OCI-LY1 (cell line): ENCODE data around the gene SLK.
A peak's percentile ranks its signal among the peaks of the same experiment; 100 is the strongest.

Source experiments
- H2AFZ ChIP-seq: fragments of 200-600 bp; sonication (generic), shearing (Covaris generic); 2 replicates; pipeline ENCODE4 v1.6.0; 2014; ENCODE audit warnings: antibody characterized with exemption, mild to moderate bottlenecking, low read length
- H3F3A ChIP-seq: fragments of 200-600 bp; sonication (generic), shearing (Covaris generic); 2 replicates; pipeline ENCODE4 v1.6.0; 2014; ENCODE audit warnings: mild to moderate bottlenecking, antibody characterized with exemption, low read length, moderate library complexity; ENCODE audit not compliant: insufficient read depth
- H3K27ac ChIP-seq: fragments of 200-600 bp; sonication (generic); 2 replicates; pipeline ENCODE4 v1.5.1; 2014; ENCODE audit warnings: low read length, mixed run types, mild to moderate bottlenecking, low read depth; ENCODE audit not compliant: poor library complexity, severe bottlenecking
- H3K27me3 ChIP-seq: fragments of 200-600 bp; sonication (generic); 2 replicates; pipeline ENCODE4 v1.6.0; 2014; ENCODE audit warnings: antibody characterized with exemption, mild to moderate bottlenecking, low read length, moderate library complexity; ENCODE audit not compliant: insufficient read depth
- H3K36me3 ChIP-seq: fragments of 200-600 bp; sonication (generic); 2 replicates; pipeline ENCODE4 v1.6.1; 2014; ENCODE audit warnings: mild to moderate bottlenecking, antibody characterized with exemption, low read length, moderate library complexity, mixed read lengths; ENCODE audit not compliant: insufficient read depth
- H3K4me1 ChIP-seq: fragments of 200-600 bp; sonication (generic); 2 replicates; pipeline ENCODE4 v1.5.1; 2014; ENCODE audit warnings: mild to moderate bottlenecking, low read length, moderate library complexity; ENCODE audit not compliant: insufficient read depth, severe bottlenecking
- H3K4me2 ChIP-seq: fragments of 200-600 bp; sonication (generic), shearing (Covaris generic); 2 replicates; pipeline ENCODE4 v1.6.1; 2014; ENCODE audit warnings: low read length
- H3K4me3 ChIP-seq: fragments of 200-600 bp; sonication (generic); 2 replicates; pipeline ENCODE4 v1.5.1; 2014; ENCODE audit warnings: low read length, low read depth, mild to moderate bottlenecking, mixed read lengths; ENCODE audit not compliant: poor library complexity, severe bottlenecking
- H3K79me2 ChIP-seq: fragments of 200-600 bp; shearing (Covaris generic); 2 replicates; pipeline ENCODE4 v1.6.1; 2016; ENCODE audit warnings: mixed run types, low read length, mixed read lengths; ENCODE audit not compliant: insufficient read depth
- H3K9ac ChIP-seq: fragments of 200-600 bp; sonication (generic), shearing (Covaris generic); 2 replicates; pipeline ENCODE4 v1.6.1; 2014; ENCODE audit warnings: mild to moderate bottlenecking, low read length, mixed read lengths
- H3K9me2 ChIP-seq: fragments of 200-600 bp; sonication (generic), shearing (Covaris generic); 2 replicates; pipeline ENCODE4 v1.6.1; 2014; ENCODE audit warnings: low read depth, mild to moderate bottlenecking, low read length, mixed read lengths
- H3K9me3 ChIP-seq: fragments of 200-600 bp; shearing (Covaris generic); 2 replicates; pipeline ENCODE4 v1.6.1; 2014; ENCODE audit warnings: low read length, mixed read lengths
- H4K20me1 ChIP-seq: fragments of 200-600 bp; sonication (generic), shearing (Covaris generic); 2 replicates; pipeline ENCODE4 v1.6.0; 2016; ENCODE audit warnings: mild to moderate bottlenecking, low read length; ENCODE audit not compliant: insufficient read depth
- CTCF ChIP-seq: fragments of 200-600 bp; sonication (generic), shearing (Covaris generic); IDR thresholded peaks from 2 replicates; pipeline ENCODE4 v1.5.1; 2017; ENCODE audit warnings: mild to moderate bottlenecking, antibody characterized with exemption, low read length, moderate library complexity, mixed read lengths
- EZH2 ChIP-seq: fragments of 200-600 bp; sonication (generic), shearing (Covaris generic); IDR thresholded peaks from 2 replicates; pipeline ENCODE4 v1.8.0; 2017; ENCODE audit warnings: borderline replicate concordance, mixed run types, mild to moderate bottlenecking, antibody characterized with exemption, low read length, moderate library complexity, mixed read lengths

Gene SLK

GRCh38 chr10:104026762-104027161 is 59.8 kb downstream of the SLK start:
- no peak overlapping the region for H3K9ac ChIP-seq
- H3K9me2 ChIP-seq = no peaks in the 10 kb centered on the region
- no peaks in the 10 kb centered on the region for H3K79me2 ChIP-seq
- H3K27ac ChIP-seq = no peak overlapping the region
- no peak for TF ChIP-seq CTCF
- TF ChIP-seq EZH2 = no peak
- H3K4me2 ChIP-seq = no peak overlapping the region
- no peaks in the 10 kb centered on the region for H4K20me1 ChIP-seq
- no peak overlapping the region for H3K4me3 ChIP-seq
- H3K27me3 ChIP-seq = no peaks in the 10 kb centered on the region
- peaks cover 37% of the 10 kb centered on the region; the same call in 1 of the 2 replicates for H3K36me3 ChIP-seq
- H3F3A ChIP-seq = no peaks in the 10 kb centered on the region
- no peaks in the 10 kb centered on the region for H3K9me3 ChIP-seq
- no peaks in the 10 kb centered on the region for H3K4me1 ChIP-seq
- no peak overlapping the region for H2AFZ ChIP-seq

GRCh38 chr10:104028146-104028545 is 61.2 kb downstream of the SLK start:
- Histone ChIP-seq H3K36me3 (peaks cover 27% of the 10 kb centered on the region; the same call in 1 of the 2 replicates), H3K9me2 (no peaks in the 10 kb centered on the region), H3K27me3 (no peaks in the 10 kb centered on the region), H3K9me3 (no peaks in the 10 kb centered on the region), H3K9ac (no peak overlapping the region), H3K27ac (no peak overlapping the region), H3K4me3 (no peak overlapping the region), H4K20me1 (no peaks in the 10 kb centered on the region), H3K4me2 (no peak overlapping the region), H3F3A (no peaks in the 10 kb centered on the region), H2AFZ (no peak overlapping the region), H3K4me1 (no peaks in the 10 kb centered on the region), H3K79me2 (no peaks in the 10 kb centered on the region)
- TF ChIP-seq EZH2 (no peak), CTCF (peak; percentile 24)

- Histone ChIP-seq H3K9me2 (no peaks in the 10 kb centered on the region), H3K4me3 (no peak overlapping the region), H3F3A (no peaks in the 10 kb centered on the region), H3K27me3 (no peaks in the 10 kb centered on the region), H3K27ac (no peak overlapping the region), H3K4me1 (no peaks in the 10 kb centered on the region), H3K36me3 (peaks cover 19% of the 10 kb centered on the region; the same call in 1 of the 2 replicates), H2AFZ (no peak overlapping the region), H3K9me3 (no peaks in the 10 kb centered on the region), H3K4me2 (no peak overlapping the region), H3K9ac (no peak overlapping the region), H4K20me1 (no peaks in the 10 kb centered on the region), H3K79me2 (no peaks in the 10 kb centered on the region)
- TF ChIP-seq EZH2 (no peak), CTCF (no peak)
Measured at GRCh38 chr10:104028823-104029520, 62.0 kb downstream of the SLK start.
